AG10803 (cell line): ENCODE results near the gene PUS1.

Experiments used
- DNase-seq: peaks from one replicate; pipeline ENCODE4 v3.0.0; 2010; ENCODE audit warnings: low read depth
- H3K4me3 ChIP-seq: 2 replicates; pipeline ENCODE4 v1.5.1; 2011; ENCODE audit warnings: mild to moderate bottlenecking, low read length, control low read depth
- TF ChIP-seq, protein P1 (sequence below): conservative IDR thresholded peaks from 2 replicates; pipeline ENCODE4 v1.5.1; 2011; ENCODE audit warnings: mild to moderate bottlenecking, low read length, control low read depth, inconsistent platforms

PUS1 gene

DNA sequence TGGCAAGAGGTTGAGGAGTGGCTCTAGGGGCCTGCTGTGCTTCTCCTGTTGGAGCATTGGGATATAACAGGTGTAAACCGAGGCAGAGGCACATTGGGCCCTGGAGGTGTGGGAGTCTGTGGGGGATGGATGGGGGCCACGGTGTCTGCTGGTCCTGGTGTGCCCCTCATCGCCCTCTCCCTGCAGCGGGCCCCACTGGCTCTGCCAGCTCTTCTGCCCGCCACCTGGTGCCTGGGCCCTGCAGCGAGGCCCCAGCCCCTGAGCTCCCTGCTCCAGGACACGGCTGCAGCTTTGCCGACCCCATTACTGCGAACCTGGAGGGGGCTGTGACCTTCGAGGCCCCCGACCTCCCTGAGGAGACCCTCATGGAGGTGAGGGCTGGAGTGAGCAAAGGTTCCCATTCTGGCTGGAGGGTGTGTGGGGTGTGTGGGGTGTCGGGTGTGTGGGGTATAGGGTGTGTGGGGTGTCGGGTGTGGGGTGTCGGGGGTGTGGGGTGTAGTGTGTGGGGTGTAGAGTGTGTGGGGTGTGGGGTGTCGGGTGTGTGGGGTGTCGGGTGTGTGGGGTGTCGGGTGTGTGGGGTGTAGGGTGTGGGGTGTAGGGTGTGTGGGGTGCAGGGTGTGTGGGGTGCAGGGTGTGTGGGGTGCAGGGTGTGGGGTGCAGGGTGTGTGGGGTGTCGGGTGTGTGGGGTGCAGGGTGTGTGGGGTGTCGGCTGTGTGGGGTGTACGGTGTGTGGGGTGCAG, 10.6 kb upstream of the PUS1 start:
- TF ChIP-seq, protein P1, sequence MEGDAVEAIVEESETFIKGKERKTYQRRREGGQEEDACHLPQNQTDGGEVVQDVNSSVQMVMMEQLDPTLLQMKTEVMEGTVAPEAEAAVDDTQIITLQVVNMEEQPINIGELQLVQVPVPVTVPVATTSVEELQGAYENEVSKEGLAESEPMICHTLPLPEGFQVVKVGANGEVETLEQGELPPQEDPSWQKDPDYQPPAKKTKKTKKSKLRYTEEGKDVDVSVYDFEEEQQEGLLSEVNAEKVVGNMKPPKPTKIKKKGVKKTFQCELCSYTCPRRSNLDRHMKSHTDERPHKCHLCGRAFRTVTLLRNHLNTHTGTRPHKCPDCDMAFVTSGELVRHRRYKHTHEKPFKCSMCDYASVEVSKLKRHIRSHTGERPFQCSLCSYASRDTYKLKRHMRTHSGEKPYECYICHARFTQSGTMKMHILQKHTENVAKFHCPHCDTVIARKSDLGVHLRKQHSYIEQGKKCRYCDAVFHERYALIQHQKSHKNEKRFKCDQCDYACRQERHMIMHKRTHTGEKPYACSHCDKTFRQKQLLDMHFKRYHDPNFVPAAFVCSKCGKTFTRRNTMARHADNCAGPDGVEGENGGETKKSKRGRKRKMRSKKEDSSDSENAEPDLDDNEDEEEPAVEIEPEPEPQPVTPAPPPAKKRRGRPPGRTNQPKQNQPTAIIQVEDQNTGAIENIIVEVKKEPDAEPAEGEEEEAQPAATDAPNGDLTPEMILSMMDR = no peak
- DNase-seq = no peak
- H3K4me3 ChIP-seq = no peak overlapping the region

DNA sequence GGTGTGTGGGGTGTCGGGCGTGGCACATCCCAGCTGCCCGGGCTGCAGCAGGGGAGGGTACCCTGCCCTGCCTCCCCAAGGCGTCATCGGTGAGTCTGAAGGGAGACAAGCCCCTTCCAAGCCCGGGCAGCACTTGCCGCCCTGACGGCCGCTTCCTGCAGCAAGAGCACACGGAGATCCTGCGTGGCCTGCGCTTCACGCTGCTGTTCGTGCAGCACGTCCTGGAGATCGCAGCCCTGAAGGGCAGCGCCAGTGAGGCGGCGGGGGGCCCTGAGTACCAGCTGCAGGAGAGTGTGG, 10.1 kb upstream of the PUS1 start:
- no peak overlapping the region for H3K4me3 ChIP-seq
- DNase-seq = no peak
- TF ChIP-seq, protein P1 = no peak

DNA sequence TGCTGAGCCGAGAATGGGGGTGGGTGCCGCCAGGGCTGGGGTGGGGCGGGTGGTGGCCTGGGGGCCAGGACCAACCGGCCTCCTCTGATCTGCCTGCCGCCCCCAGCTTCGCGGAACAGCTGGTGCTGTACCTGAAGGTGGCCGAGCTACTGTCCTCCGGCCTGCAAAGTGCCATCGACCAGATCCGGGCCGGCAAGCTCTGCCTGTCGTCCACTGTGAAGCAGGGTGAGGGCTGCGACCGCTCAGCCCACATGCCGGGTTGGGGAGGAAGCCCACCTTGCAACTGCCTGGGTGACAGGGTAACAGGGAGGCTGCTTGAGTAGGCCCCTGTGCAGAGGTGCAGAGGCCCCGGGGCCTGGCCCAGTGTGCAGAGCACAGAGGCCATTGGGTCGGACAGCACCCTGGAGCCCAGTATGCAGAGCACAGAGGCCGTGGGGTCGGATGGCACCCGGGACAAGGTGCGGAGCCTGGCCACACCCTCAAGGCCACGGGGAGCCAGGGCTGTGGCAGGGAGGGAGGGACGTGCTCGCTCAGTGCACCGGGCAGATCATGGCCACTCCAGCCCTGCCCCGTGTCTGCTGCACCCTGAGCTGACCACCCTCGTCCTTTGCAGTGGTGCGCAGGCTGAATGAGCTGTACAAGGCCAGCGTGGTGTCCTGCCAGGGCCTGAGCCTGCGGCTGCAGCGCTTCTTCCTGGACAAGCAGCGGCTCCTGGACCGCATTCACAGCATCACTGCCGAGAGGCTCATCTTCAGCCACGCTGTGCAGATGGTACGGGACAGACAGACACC, 9.5 kb upstream of the PUS1 start:
- TF ChIP-seq, protein P1 = no peak
- DNase-seq = no peak
- H3K4me3 ChIP-seq = no peak overlapping the region

DNA sequence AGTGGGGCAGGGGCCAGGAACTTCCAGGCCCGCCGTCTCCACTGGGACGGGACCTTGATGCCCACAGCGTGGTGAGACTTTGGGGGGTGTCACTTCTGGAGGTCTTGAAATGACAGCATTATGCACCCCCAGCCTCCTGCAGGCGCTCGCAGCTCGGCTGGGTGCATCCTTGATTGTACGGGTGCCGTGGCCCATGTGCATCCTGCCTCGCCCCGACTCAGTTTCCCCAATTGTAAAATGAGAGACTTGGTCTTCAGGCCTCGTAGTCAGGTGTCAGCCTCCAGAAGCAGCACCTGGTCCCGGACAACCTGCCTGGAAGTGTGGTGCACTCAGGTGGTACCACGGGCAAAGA, 8.9 kb upstream of the PUS1 start:
- DNase-seq = no peak
- TF ChIP-seq, protein P1 = no peak
- H3K4me3 ChIP-seq = no peak overlapping the region

DNA sequence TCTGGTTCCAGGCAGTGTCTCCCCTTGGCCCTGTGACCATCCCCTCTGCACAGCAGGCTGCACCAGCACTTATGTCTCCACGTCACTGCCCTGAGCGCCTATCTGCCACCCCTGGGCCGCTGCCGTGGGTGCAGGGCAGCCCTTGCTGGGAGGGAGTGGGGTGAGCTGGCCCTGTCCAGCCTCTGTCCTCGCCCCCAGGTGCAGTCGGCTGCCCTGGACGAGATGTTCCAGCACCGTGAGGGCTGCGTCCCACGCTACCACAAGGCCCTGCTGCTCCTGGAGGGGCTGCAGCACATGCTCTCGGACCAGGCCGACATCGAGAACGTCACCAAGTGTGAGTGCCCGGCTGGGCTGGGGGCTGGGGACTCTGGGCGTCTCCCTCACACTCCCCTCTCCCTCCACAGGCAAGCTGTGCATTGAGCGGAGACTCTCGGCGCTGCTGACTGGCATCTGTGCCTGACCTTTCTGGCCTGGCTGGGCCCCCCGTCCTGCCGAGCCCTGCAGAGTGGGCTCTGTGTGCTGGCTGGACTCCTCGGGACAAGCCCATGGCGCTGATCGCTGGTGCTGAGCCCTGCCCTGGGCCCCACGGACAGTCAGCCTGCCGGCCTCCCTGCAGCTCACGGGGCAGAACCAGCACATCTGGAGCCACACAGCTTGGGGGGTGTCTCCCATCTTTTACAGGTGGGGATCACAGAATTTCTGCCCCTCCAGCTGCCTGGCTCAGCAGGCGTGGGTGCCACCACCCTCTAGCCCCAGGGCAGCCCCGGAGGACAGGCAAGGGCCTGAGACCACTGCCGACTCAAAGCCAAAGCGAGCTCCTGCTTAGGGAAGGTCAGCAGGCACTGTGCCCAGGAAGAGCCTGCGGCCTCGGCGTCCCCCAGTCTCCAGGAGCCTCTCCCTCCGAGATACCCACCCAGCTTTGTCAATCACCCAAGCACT, 7.9 kb upstream of the PUS1 start:
- no peak overlapping the region for H3K4me3 ChIP-seq
- TF ChIP-seq, protein P1 = no peak
- DNase-seq = no peak

DNA sequence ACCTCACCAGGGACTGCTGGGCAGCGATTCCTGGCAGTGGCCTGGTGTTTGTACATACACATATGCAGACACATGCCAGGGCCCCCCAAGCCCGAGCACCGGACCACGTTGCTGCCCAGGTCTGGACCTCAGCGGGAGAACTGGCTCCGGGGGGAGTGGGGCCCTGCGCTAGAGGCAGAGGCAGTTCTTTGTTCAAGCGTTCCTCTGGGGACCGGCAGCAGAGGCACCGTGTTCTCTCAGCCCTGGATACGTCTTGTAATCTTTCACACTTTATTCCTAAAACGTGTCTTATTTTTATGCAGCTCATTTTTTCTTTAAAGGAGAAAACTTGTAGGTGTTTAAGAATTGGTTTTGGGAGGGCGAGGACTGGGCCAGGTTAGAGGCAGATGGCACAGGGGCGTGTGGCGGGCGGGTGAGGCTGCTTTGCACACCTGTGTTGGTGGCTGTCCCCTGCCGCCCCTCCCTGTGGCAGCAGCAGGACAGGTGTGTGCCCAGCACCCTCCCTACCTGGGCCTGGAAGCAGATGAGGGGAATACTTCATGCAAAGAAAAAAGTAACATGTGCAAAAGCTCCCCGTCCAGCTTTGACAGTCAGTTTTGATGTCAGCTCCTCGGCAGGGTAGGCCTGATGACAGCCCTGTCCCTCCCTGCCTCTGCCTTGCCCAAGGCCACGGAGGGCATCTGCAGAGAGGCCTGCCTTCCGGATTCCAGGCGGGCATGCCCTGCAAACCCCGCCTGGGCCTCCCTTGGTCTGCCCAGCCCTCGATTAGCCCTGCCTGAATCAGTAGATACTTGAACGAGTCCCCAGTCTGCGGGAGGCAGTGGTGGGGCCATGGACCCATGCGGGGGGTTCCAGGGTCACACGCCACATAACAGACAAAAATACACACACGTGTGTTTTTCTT, 7.0 kb upstream of the PUS1 start:
- no peak overlapping the region for H3K4me3 ChIP-seq

More for the DNA sequence above, 7.0 kb upstream of the PUS1 start:
- TF ChIP-seq, protein P1 = no peak
- no peak for DNase-seq
